CD4-positive, alpha-beta T cell treated with Interleukin-6 for 4 hours (primary cell): ENCODE results near the gene SCART1.
"Not testable (repeated sequence)": the region's sequence is repeated elsewhere in the genome, so short reads cannot be mapped to it uniquely, and the experiment has no call there.

Source experiments
- DNase-seq: peaks from one replicate; pipeline ENCODE4 v3.0.0-alpha.2; 2020; ENCODE audit warnings: mixed read lengths

The SCART1 gene

GRCh38 chr10:133438711-133439273 is 15.0 kb upstream of the SCART1 start:
- no peak for DNase-seq

GRCh38 chr10:133439517-133440461 is 14.0 kb upstream of the SCART1 start:
- DNase-seq, result no peak

GRCh38 chr10:133440633-133441285 is 13.0 kb upstream of the SCART1 start:
- no peak for DNase-seq

GRCh38 chr10:133441356-133441755 is 12.4 kb upstream of the SCART1 start:
- DNase-seq, result not testable (repeated sequence)

GRCh38 chr10:133441780-133442179 is 12.0 kb upstream of the SCART1 start:
- DNase-seq, result no peak

- peak; percentile 36 for DNase-seq
Observed at GRCh38 chr10:133442191-133442966, 11.4 kb upstream of the SCART1 start.

GRCh38 chr10:133442967-133443924 is 10.5 kb upstream of the SCART1 start:
- no peak for DNase-seq

- DNase-seq, result no peak
Observed at GRCh38 chr10:133444342-133445267, 9.1 kb upstream of the SCART1 start.

- no peak for DNase-seq
Observed at GRCh38 chr10:133445268-133445732, 8.4 kb upstream of the SCART1 start.

- no peak for DNase-seq
Observed at GRCh38 chr10:133445751-133446708, 7.7 kb upstream of the SCART1 start.

GRCh38 chr10:133446979-133447378 is 6.8 kb upstream of the SCART1 start:
- DNase-seq, result no peak

- DNase-seq, result no peak
Observed at GRCh38 chr10:133448120-133448519, 5.6 kb upstream of the SCART1 start.

- no peak for DNase-seq
Observed at GRCh38 chr10:133451346-133451745, 2.4 kb upstream of the SCART1 start.

- no peak for DNase-seq
Observed at GRCh38 chr10:133452453-133452852, 1.3 kb upstream of the SCART1 start.

- no peak for DNase-seq
Observed at GRCh38 chr10:133454204-133454893, 604 bp downstream of the SCART1 start.

- no peak for DNase-seq
Observed at GRCh38 chr10:133455196-133455595, 1.5 kb downstream of the SCART1 start.

- no peak for DNase-seq
Observed at GRCh38 chr10:133455611-133456031, 1.9 kb downstream of the SCART1 start.
